Tibial artery (tissue), 4 donors: ENCODE results near the gene CRYZ.
"Not testable (repeated sequence)": the region's sequence is repeated elsewhere in the genome, so short reads cannot be mapped to it uniquely, and the experiment has no call there.

Experiments used
- DNase-seq, 2 donors: peaks; one replicate each; pipeline ENCODE4 v3.0.0-alpha.2; 2019
- H3K27ac ChIP-seq, 2 donors: fragments of 200-600 bp; sonication (generic) in 1 of 2; 1 replicate in 1 of 2; 2 replicates in 1 of 2; pipeline ENCODE4 v1.5.1; 2018 to 2019; ENCODE audit warnings: mild to moderate bottlenecking in 1 of 2
- H3K27me3 ChIP-seq, 2 donors: fragments of 200-600 bp; sonication (generic) in 1 of 2; one replicate each; pipeline versions ENCODE4 v1.5.1 to v1.6.0; 2016 to 2019
- H3K36me3 ChIP-seq, 3 donors: fragments of 200-600 bp; sonication (generic) in 2 of 3; one replicate each; pipeline ENCODE4 v1.5.1; 2016 to 2019; ENCODE audit warnings: mild to moderate bottlenecking in 2 of 3
- H3K4me1 ChIP-seq, 4 donors: fragments of 200-600 bp; sonication (generic) in 2 of 4; 1 replicate in 3 of 4; 2 replicates in 1 of 4; pipeline ENCODE4 v1.5.1; 2016 to 2019
- H3K4me3 ChIP-seq, 2 donors: fragments of 200-600 bp; sonication (generic) in 1 of 2; 1 replicate in 1 of 2; 2 replicates in 1 of 2; pipeline ENCODE4 v1.5.1; 2018 to 2019; ENCODE audit warnings: mild to moderate bottlenecking in 2 of 2
- H3K9me3 ChIP-seq, 3 donors: fragments of 200-600 bp; sonication (generic) in 1 of 3; one replicate each; pipeline ENCODE4 v1.5.1; 2016 to 2019
- intact Hi-C: fragments of 100-400 bp; cut with DNase I; formaldehyde crosslinking; loops from one replicate; pipeline ENCODE4 v1.15.0; 2023; ENCODE audit warnings: low total_unique reads
- TF ChIP-seq, protein P1 (sequence below), 2 experiments: fragments of 200-600 bp in 1 of 2; fragments of 450-650 bp in 1 of 2; IDR thresholded peaks; one replicate each; pipeline ENCODE4 v1.5.1; 2017 to 2019; ENCODE audit warnings: antibody characterized with exemption in 2 of 2, mild to moderate bottlenecking in 1 of 2, moderate library complexity in 1 of 2

CRYZ gene

DNA sequence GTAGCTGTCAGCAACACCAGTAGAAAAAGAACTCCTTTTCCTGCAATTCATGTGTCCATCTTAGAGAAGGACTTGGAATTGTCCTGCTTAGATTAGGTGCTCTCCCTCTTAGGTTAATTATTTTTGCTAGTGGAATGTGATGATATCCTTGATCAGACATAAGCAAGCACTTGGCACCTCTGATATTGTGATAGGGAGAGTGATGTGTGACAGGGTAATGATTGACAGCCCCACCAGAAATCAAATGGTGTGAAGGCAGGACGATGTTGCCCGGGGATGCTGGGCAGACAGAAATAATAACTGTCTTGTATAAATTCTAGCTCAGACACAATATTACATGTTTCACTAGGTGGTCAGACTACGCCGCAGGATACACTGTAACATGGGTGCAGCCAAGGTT is 4.5 kb upstream of the CRYZ start:
- TF ChIP-seq, protein P1, sequence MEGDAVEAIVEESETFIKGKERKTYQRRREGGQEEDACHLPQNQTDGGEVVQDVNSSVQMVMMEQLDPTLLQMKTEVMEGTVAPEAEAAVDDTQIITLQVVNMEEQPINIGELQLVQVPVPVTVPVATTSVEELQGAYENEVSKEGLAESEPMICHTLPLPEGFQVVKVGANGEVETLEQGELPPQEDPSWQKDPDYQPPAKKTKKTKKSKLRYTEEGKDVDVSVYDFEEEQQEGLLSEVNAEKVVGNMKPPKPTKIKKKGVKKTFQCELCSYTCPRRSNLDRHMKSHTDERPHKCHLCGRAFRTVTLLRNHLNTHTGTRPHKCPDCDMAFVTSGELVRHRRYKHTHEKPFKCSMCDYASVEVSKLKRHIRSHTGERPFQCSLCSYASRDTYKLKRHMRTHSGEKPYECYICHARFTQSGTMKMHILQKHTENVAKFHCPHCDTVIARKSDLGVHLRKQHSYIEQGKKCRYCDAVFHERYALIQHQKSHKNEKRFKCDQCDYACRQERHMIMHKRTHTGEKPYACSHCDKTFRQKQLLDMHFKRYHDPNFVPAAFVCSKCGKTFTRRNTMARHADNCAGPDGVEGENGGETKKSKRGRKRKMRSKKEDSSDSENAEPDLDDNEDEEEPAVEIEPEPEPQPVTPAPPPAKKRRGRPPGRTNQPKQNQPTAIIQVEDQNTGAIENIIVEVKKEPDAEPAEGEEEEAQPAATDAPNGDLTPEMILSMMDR (IDR thresholded peaks at IDR 0.05), result no peak
- Histone ChIP-seq H3K27ac (no peak overlapping the region), H3K4me3 (no peak overlapping the region), H3K27me3 (no peaks in the 10 kb centered on the region), H3K4me1 (peaks cover 0 to 19% (median 13%) of the 10 kb centered on the region in 4 donors), H3K36me3 (peaks cover 30 to 49% (median 43%) of the 10 kb centered on the region in 3 donors), H3K9me3 (no peaks in the 10 kb centered on the region)
- intact Hi-C loops, result loop anchor here (10.0 kb wide), 1 partner anchor 543 kb away; the partner anchor contains the start of genes FPGT and LRRIQ3
- no peak for DNase-seq

DNA sequence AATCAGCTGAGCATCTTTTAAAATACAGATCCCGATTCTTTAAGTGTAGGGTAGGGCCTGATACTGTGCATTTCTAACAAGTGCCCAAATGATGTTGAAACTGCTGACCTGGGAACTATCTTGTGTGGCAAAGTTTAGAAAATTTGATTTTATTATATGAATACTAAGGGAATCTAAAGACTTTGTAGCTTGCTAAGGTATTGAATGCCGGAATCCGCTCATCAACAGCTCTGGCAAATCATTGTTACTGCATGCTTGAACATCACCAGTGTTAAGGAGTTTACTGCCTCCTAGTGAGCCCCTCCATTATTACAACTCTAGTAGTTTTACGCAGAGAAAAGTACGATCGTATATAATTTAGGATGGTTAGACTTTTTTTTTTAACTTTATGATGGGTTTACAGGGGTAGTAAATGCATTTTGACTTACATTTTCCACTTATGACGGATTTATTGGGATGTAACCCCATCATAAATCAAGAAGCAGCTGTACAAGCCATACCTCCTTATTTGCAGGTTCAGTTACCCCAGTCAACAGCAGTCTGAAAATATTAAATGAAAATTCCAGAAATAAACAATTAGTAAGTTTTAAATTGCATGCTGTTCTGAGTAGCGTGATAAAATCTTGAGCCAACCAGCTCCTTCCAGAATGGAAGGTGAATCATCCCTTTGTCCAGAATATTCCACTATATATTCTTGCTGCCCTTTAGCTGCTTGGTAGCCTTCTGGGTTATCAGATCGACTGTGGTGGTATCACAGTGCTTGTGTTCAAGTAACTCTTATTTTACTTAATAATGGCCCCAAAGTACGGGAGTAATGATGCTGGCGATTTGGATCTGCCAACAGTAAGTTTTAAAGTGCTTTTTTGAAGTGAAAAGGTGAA is 994 bp upstream of the CRYZ start:
- peak overlapping the region; percentile 84 for H3K27ac ChIP-seq
- TF ChIP-seq, protein P1 (IDR thresholded peaks at IDR 0.05), result peak; percentile 53 to 64
- H3K4me1 ChIP-seq, result peaks cover 0 to 52% (median 34%) of the 10 kb centered on the region in 4 donors
- H3K9me3 ChIP-seq, result no peaks in the 10 kb centered on the region
- H3K27me3 ChIP-seq, result no peaks in the 10 kb centered on the region
- H3K36me3 ChIP-seq, result peaks cover 12 to 21% (median 20%) of the 10 kb centered on the region in 3 donors
- DNase-seq, result no peak
- H3K4me3 ChIP-seq, result peak overlapping the region; percentile 67 to 74
- intact Hi-C loops, result loop anchor here (10.0 kb wide), 1 partner anchor 539 kb away; the partner anchor contains the start of genes FPGT and LRRIQ3

DNA sequence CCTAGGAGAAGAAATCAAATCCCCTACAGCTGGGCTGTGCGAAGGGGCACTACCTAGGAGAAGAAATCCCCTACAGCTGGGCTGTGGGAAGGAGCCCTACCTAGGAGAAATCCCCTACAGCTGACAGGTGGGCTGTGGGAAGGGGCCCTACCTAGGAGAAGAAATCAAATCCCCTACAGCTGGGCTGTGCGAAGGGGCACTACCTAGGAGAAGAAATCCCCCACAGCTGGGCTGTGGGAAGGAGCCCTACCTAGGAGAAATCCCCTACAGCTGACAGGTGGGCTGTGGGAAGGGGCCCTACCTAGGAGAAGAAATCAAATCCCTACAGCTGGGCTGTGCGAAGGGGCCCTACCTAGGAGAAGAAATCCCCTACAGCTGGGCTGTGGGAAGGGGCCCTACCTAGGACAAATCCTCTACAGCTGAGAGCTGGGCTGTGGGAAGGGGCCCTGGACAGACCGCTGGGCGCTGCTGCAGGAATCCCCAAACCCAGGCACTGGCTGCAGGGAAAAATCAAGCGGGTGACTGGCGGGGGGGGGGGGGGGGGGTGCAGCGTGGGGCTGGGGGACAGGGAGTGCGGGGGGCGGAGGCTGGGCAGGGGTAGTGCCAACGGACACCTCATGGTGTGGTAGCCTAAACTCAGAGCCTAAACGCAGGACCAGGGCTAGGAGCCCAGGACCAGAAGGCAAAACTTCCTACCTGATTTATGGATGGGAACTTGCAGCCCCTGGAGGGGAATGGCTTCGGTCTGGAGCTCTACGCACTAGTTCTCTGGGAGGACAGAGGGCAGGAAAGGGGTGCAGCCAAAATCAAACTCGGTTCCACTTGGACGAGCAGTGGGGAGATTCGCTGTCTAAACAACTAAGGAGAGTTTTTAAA is 541 bp downstream of the CRYZ start:
- peak overlapping the region; percentile 67 to 74 for H3K4me3 ChIP-seq
- DNase-seq, result peak in 1 of 2 donors; percentile 21
- H3K27me3 ChIP-seq, H3K9me3 ChIP-seq: not testable (repeated sequence)
- intact Hi-C loops, result loop anchor here (10.0 kb wide), 1 partner anchor 538 kb away; the partner anchor contains the start of genes FPGT and LRRIQ3
- peaks cover 4 to 12% (median 7%) of the 10 kb centered on the region in 3 donors for H3K36me3 ChIP-seq
- H3K4me1 ChIP-seq, result peaks cover 0 to 62% (median 37%) of the 10 kb centered on the region in 4 donors
- peak overlapping the region; percentile 84 for H3K27ac ChIP-seq

DNA sequence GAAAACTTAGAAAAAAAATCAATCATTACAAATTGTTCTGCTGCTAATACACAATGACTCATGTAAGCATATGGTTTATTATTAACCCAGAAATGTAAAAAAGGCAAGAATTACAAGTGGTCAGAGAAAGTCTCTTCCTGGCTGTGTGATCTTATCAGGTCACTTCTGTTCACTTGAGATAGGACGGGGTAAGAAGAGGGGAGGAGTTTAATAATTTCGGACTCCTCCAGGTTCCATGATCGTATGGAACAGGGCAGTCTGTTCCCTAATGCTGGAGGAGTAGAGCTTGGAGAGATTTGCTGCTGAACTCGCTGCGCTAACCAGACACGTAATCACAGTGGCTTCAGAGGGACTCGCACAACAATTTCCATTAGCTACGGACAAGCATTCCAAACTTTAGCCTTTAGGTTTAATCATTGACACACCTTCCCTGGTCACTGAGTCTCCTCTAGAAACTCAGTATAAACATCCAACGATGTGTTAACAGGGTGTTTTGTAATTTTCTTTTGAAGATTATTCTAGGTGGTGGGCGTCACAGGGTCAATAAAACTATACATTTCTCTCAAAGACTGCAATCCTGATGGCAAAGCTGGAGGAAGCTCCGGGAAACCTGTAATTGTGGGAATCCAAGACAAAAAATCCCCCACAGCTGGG is 1.3 kb downstream of the CRYZ start:
- DNase-seq, result no peak
- H3K36me3 ChIP-seq, result peaks cover 0 to 4% (median 0%) of the 10 kb centered on the region in 3 donors
- H3K4me1 ChIP-seq, result peaks cover 0 to 62% (median 37%) of the 10 kb centered on the region in 4 donors
- intact Hi-C loops, result loop anchor here (10.0 kb wide), 1 partner anchor 537 kb away; the partner anchor contains the start of genes FPGT and LRRIQ3
- no peaks in the 10 kb centered on the region for H3K27me3 ChIP-seq
- peak overlapping the region; percentile 84 for H3K27ac ChIP-seq
- peak overlapping the region; percentile 67 to 74 for H3K4me3 ChIP-seq
- TF ChIP-seq, protein P1 (IDR thresholded peaks at IDR 0.05), result no peak
- no peaks in the 10 kb centered on the region for H3K9me3 ChIP-seq

DNA sequence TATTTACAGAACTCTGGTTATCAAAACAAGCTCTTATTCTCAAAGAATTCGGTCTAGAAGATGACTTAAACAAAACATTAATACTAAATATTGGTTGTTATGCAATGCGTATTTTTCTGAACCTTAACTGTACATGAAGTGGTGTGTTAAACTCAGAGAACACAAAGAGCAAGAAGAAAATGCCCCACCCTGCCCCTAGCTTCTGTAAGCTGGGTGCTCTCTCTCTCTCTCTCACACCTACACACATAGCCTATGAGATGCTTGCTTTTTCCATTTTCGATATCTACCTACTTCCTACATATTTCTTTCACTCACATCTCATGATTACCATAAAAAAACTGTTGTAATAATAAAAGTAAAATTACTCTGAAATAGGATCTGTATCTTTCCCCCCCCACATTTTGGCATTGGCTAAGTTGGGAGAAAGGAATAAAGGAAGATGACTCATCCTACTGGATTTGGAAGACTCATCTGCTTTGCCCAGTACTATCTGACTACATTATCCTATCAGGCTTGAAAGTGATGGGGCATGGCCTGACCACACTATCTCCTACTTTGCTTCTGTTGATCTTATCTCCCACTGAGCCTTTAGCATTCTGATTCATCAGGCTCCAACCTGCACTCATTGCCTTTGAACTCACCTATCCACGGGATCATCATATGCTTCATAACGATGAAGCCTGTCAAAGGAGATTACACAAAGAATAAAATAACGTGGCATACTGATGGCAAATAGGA is 2.9 kb downstream of the CRYZ start:
- H3K4me1 ChIP-seq, result peaks cover 0 to 55% (median 35%) of the 10 kb centered on the region in 4 donors
- no peaks in the 10 kb centered on the region for H3K27me3 ChIP-seq
- no peak for DNase-seq
- TF ChIP-seq, protein P1 (IDR thresholded peaks at IDR 0.05), result no peak
- no peak overlapping the region for H3K4me3 ChIP-seq
- no peak overlapping the region for H3K27ac ChIP-seq
- no peaks in the 10 kb centered on the region for H3K9me3 ChIP-seq
- peaks cover under 1 to 10% (median 4%) of the 10 kb centered on the region in 3 donors for H3K36me3 ChIP-seq
- intact Hi-C loops, result loop anchor here (10.0 kb wide), 1 partner anchor 535 kb away; the partner anchor contains the start of genes FPGT and LRRIQ3
